HCT116 (cell line): ENCODE data around the gene RIOX2. TPM values are rescaled to one million over a fixed set of nuclear protein-coding genes. Genes with fewer than 3 reads are reported as not detected.

ENCODE experiments used
- ATAC-seq: fragments of 200-7000 bp; cut with Tn5 transposase; 2 replicates; pipeline ENCODE4 v1.9.1; 2020; ENCODE audit warnings: mild to moderate bottlenecking, moderate library complexity
- BruUV-seq: library from RNA; stranded (reverse); fragments of 400-500 nt; replicated peaks from 2 replicates; lab custom pipeline; 2021; lab: Mats Ljungman, UMichigan
- CTCF ChIA-PET: fragments of 300-600 bp; sonication (Branson Sonifier 250); formaldehyde crosslinking; loops from one replicate; lab custom pipeline; 2021; ENCODE audit warnings: antibody characterized with exemption; lab: Charles Lee
- POLR2A ChIA-PET: fragments of 300-600, 350-600 bp; sonication (Branson Sonifier 250); formaldehyde crosslinking; loops from one replicate; lab custom pipeline; 2021; ENCODE audit warnings: antibody characterized with exemption; lab: Charles Lee
- RAD21 ChIA-PET, 2 experiments: fragments of 300-600 bp; sonication (Branson Sonifier 250); formaldehyde crosslinking; loops; one replicate each; lab custom pipeline; 2023; ENCODE audit warnings: low total read pairs in 2 of 2; ENCODE audit not compliant: uncharacterized antibody in 2 of 2, unreplicated experiment in 2 of 2, low non-redundant PET in 1 of 2; lab: Charles Lee
- DNase-seq: peaks from one replicate; pipeline ENCODE4 v3.0.0-alpha.2; 2010; ENCODE audit warnings: low read depth, low spot score
- H2AFZ ChIP-seq: fragments of 200-600 bp; shearing (Covaris generic), sonication (generic); 2 replicates; pipeline ENCODE4 v1.6.1; 2017; ENCODE audit warnings: low read depth, mixed run types, mixed read lengths, antibody characterized with exemption, low read length; ENCODE audit not compliant: poor library complexity, severe bottlenecking
- H3K27ac ChIP-seq: 2 replicates; pipeline ENCODE4 v1.5.1; 2012; ENCODE audit warnings: low read depth, low read length
- H3K27me3 ChIP-seq: fragments of 200-600 bp; sonication (generic); 2 replicates; pipeline ENCODE4 v1.6.1; 2016; ENCODE audit warnings: mixed run types, low read length, mixed read lengths; ENCODE audit not compliant: insufficient read depth
- H3K36me3 ChIP-seq, 2 experiments: fragments of 200-500 bp in 1 of 2; fragments of 200-600 bp in 1 of 2; sonication (Bioruptor generic) in 1 of 2; sonication (generic) in 1 of 2; 2 replicates each; pipeline versions ENCODE4 v1.5.1 to v1.6.1; 2014 to 2016; ENCODE audit warnings: low read length in 2 of 2, inconsistent platforms in 1 of 2, mixed read lengths in 1 of 2, mixed run types in 1 of 2; ENCODE audit not compliant: insufficient read depth in 2 of 2, control insufficient read depth in 1 of 2
- H3K4me1 ChIP-seq, 2 experiments: fragments of 200-600 bp in 1 of 2; sonication (generic) in 1 of 2; 2 replicates each; pipeline versions ENCODE4 v1.5.1 to v1.6.1; 2012 to 2017; ENCODE audit warnings: low read length in 2 of 2, inconsistent platforms in 1 of 2, mild to moderate bottlenecking in 1 of 2, mixed read lengths in 1 of 2, mixed run types in 1 of 2, moderate library complexity in 1 of 2; ENCODE audit not compliant: insufficient read depth in 2 of 2, control insufficient read depth in 1 of 2
- H3K4me2 ChIP-seq: fragments of 200-600 bp; sonication (generic); 2 replicates; pipeline ENCODE4 v1.6.1; 2017; ENCODE audit warnings: mixed run types, low read length, mixed read lengths
- H3K4me3 ChIP-seq, 2 experiments: fragments of 200-600 bp in 1 of 2; sonication (generic) in 1 of 2; replicated peaks in 1 of 2; 2 replicates each; pipeline ENCODE4 v1.5.1; 2011 to 2016; ENCODE audit warnings: low read length in 2 of 2, control low read depth in 1 of 2, low read depth in 1 of 2, mild to moderate bottlenecking in 1 of 2, mixed read lengths in 1 of 2, mixed run types in 1 of 2
- H3K79me2 ChIP-seq: fragments of 200-600 bp; sonication (generic); 2 replicates; pipeline ENCODE4 v1.6.1; 2017; ENCODE audit warnings: mild to moderate bottlenecking, mixed run types, low read length, moderate library complexity, mixed read lengths; ENCODE audit not compliant: insufficient read depth
- H3K9ac ChIP-seq: fragments of 200-600 bp; sonication (generic); 2 replicates; pipeline ENCODE4 v1.6.1; 2016; ENCODE audit warnings: low read length, mixed read lengths
- H3K9me2 ChIP-seq: fragments of 200-600 bp; sonication (generic), shearing (Covaris generic); 2 replicates; pipeline ENCODE4 v1.6.1; 2017; ENCODE audit warnings: mixed run types, mild to moderate bottlenecking, moderate library complexity; ENCODE audit not compliant: insufficient read depth
- H3K9me3 ChIP-seq, 2 experiments: fragments of 200-500 bp in 1 of 2; fragments of 200-600 bp in 1 of 2; sonication (Bioruptor generic) in 1 of 2; sonication (generic) in 1 of 2; 2 replicates each; pipeline ENCODE4 v1.6.1; 2014 to 2017; ENCODE audit warnings: low read length in 2 of 2, mixed read lengths in 2 of 2, inconsistent platforms in 1 of 2, low read depth in 1 of 2, mild to moderate bottlenecking in 1 of 2, mixed run types in 1 of 2, moderate library complexity in 1 of 2; ENCODE audit not compliant: control insufficient read depth in 1 of 2, insufficient read depth in 1 of 2
- H4K20me1 ChIP-seq: fragments of 200-600 bp; sonication (generic), shearing (Covaris generic); 2 replicates; pipeline ENCODE4 v1.6.1; 2017; ENCODE audit warnings: mixed run types, mild to moderate bottlenecking, moderate library complexity; ENCODE audit not compliant: insufficient read depth
- ATF3 ChIP-seq: IDR thresholded peaks from 2 replicates; pipeline ENCODE4 v1.6.1; 2012
- CBX3 ChIP-seq: IDR thresholded peaks from 2 replicates; pipeline ENCODE4 v1.6.1; 2012; ENCODE audit warnings: low read depth
- EZH2 ChIP-seq: fragments of 200-600 bp; sonication (generic); IDR thresholded peaks from 2 replicates; pipeline ENCODE4 v1.6.1; 2017; ENCODE audit warnings: antibody characterized with exemption, mixed run types
- TCF7L2 ChIP-seq: IDR thresholded peaks from 2 replicates; pipeline ENCODE4 v1.7.0; 2011; ENCODE audit warnings: borderline replicate concordance, inconsistent platforms; ENCODE audit not compliant: insufficient read depth, insufficient read length; ENCODE audit errors: extremely low read depth
- ZBTB33 ChIP-seq: IDR thresholded peaks from 2 replicates; pipeline ENCODE4 v1.6.1; 2011; ENCODE audit warnings: mild to moderate bottlenecking, low read length, moderate library complexity; ENCODE audit not compliant: insufficient replicate concordance; ENCODE audit errors: extremely low read depth
- intact Hi-C: fragments of 100-400 bp; cut with micrococcal nuclease; formaldehyde crosslinking; loops from 2 replicates; pipeline ENCODE4 v1.10.0; 2022
- total RNA-seq: library from RNA; stranded (reverse); gene quantifications from one replicate; pipeline ENCODE4 v1.2.1, GENCODE V29; 2021; ENCODE audit not compliant: unreplicated experiment

The RIOX2 gene
- total RNA-seq, 1 experiment from 2014 or later: 39.1 TPM

- ChIA-PET RAD21 (no interaction called here), POLR2A (interaction anchor here (0.7 kb wide), 1 partner anchor 16 kb away, joined by 3 read pairs; no protein-coding TSS in a partner anchor), CTCF (interaction anchor here (1.1 kb wide), 1 partner anchor 301 kb away, joined by 5 read pairs; no protein-coding TSS in a partner anchor)
- intact Hi-C loops: loop anchor here (5.0 kb wide), 2 partner anchors 363 to 1158 kb away; no protein-coding TSS in a partner anchor
- no TSS peak for BruUV-seq
- Histone ChIP-seq H4K20me1 (no peaks in the 10 kb centered on the region), H3K4me1 (no peaks in the 10 kb centered on the region), H3K4me2 (no peak overlapping the region), H3K27ac (no peak overlapping the region), H3K36me3 (no peaks in the 10 kb centered on the region), H2AFZ (no peak overlapping the region), H3K27me3 (no peaks in the 10 kb centered on the region), H3K79me2 (no peaks in the 10 kb centered on the region), H3K4me3 (no peak overlapping the region), H3K9ac (no peak overlapping the region), H3K9me2 (no peaks in the 10 kb centered on the region), H3K9me3 (no peaks in the 10 kb centered on the region)
- no peak for TF ChIP-seq ATF3
- DNase-seq (no peak), ATAC-seq (no peak)
Measured at GRCh38 chr3:98020412-98020811, 48.2 kb upstream of the RIOX2 start.

- Histone ChIP-seq H4K20me1 (no peaks in the 10 kb centered on the region), H3K79me2 (no peaks in the 10 kb centered on the region), H3K27me3 (no peaks in the 10 kb centered on the region), H3K4me3 (no peak overlapping the region), H2AFZ (no peak overlapping the region), H3K9ac (no peak overlapping the region), H3K27ac (no peak overlapping the region), H3K36me3 (no peaks in the 10 kb centered on the region), H3K9me2 (no peaks in the 10 kb centered on the region), H3K4me1 (peaks cover 0 to 8% of the 10 kb centered on the region in 2 experiments; a peak in 2 of 4 replicates), H3K9me3 (no peaks in the 10 kb centered on the region), H3K4me2 (no peak overlapping the region)
- RAD21 ChIA-PET: no interaction called here
- no TSS peak for BruUV-seq
- intact Hi-C loops: no loop called here
- CTCF ChIA-PET: no interaction called here
- DNase-seq (no peak), ATAC-seq (no peak)
- POLR2A ChIA-PET: no interaction called here
- TF ChIP-seq CBX3: no peak
- no peak for TF ChIP-seq TCF7L2
- no peak for TF ChIP-seq EZH2
- TF ChIP-seq ZBTB33: no peak
Measured at GRCh38 chr3:98018301-98018700, 46.1 kb upstream of the RIOX2 start.
